GM18526 (cell line): ENCODE results near the gene PIP4K2A.

ENCODE experiments used
- POLR2A ChIP-seq: IDR thresholded peaks from 3 replicates; pipeline ENCODE4 v1.6.1; 2011; ENCODE audit not compliant: insufficient read length; ENCODE audit errors: extremely low read depth

Gene PIP4K2A

DNA sequence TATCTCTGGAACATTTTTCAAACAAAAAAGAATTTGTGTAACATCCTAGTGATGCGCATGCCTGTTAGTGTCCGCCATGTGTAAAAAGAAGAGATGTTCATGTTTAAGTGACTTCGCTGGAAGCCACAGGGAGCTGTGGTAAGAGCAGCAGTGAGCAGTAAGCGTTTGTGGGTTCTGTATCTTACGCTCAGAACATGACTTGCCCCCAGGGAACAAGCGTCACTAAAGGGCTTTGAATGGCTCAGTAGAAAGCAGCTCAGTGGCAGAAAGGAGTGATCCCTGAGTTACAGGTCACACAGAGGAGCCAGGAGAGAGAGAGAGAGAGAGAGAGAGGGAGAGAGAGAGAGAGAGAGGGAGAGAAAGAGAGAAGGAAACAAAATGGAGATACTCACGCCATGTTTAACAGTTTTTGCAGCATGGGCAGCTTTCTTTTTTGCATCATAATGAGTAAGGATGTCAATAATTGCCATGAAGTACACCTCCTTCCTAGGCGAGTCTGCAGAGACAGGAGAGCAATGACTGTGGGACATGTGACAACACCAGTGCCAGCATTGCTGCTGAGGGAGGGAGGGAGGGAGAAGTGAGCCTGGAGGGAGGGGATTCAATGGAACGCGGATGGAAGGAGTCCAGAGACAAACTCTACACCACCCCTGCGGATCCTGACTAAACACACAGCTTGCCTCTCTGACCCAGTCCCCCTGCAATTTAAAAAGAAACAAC lies 174.6 kb downstream of the PIP4K2A start:
- TF ChIP-seq POLR2A = no peak

DNA sequence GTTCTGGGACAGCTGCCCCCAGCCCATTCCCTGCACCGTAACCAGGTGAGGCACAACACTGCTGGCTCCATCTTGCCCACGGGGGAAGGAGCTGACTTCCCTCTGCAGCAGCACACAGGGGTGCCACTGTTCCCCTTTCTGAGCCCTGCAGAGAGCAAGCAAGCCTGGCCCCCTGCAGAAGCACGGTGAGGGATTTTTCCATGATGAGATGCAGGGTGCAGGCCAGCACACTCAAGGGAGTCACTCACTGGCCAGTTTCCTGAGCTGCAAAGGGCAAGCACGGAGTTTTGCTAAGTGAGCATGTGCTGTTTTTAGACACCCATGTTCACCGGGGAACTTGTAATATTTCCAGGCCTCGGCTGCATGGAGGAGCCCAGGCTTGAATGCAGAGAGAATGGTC lies 176.6 kb downstream of the PIP4K2A start:
- TF ChIP-seq POLR2A = no peak

- no peak for TF ChIP-seq POLR2A
Observed at GRCh38 chr10:22536620-22537019, 177.8 kb downstream of the PIP4K2A start.

- no peak for TF ChIP-seq POLR2A
Observed at GRCh38 chr10:22534849-22535604, 179.4 kb downstream of the PIP4K2A start.

- no peak for TF ChIP-seq POLR2A
Observed at GRCh38 chr10:22531441-22531840, 182.9 kb downstream of the PIP4K2A start.

- TF ChIP-seq POLR2A = no peak
Observed at GRCh38 chr10:22531008-22531407, 183.4 kb downstream of the PIP4K2A start.

- TF ChIP-seq POLR2A = no peak
Observed at GRCh38 chr10:22527520-22527919, 186.9 kb downstream of the PIP4K2A start.

- TF ChIP-seq POLR2A = no peak
Observed at GRCh38 chr10:22518167-22518724, 196.1 kb downstream of the PIP4K2A start.

GRCh38 chr10:22515009-22515408 lies 199.4 kb downstream of the PIP4K2A start:
- TF ChIP-seq POLR2A = no peak

GRCh38 chr10:22505911-22506685 lies 208.3 kb downstream of the PIP4K2A start:
- no peak for TF ChIP-seq POLR2A

DNA sequence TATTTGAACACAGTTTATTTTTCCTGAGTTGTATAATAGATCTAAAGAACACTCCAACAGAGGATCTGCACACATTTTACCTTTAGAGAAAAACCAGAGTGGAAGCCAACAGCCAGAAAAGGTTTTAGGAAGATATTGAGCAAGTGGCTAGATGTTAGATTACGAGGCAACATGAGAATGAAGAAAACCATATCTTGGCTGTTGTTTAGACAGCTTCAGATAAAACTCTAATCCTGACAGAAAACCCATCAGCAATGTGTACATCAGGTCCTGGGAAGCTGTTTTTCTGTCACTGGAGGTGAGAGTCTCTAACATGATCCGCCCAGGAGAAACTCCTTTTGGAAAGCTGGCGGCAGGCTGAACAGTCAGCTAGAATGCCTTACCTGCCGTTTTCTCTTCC lies 209.6 kb downstream of the PIP4K2A start:
- TF ChIP-seq POLR2A = no peak

DNA sequence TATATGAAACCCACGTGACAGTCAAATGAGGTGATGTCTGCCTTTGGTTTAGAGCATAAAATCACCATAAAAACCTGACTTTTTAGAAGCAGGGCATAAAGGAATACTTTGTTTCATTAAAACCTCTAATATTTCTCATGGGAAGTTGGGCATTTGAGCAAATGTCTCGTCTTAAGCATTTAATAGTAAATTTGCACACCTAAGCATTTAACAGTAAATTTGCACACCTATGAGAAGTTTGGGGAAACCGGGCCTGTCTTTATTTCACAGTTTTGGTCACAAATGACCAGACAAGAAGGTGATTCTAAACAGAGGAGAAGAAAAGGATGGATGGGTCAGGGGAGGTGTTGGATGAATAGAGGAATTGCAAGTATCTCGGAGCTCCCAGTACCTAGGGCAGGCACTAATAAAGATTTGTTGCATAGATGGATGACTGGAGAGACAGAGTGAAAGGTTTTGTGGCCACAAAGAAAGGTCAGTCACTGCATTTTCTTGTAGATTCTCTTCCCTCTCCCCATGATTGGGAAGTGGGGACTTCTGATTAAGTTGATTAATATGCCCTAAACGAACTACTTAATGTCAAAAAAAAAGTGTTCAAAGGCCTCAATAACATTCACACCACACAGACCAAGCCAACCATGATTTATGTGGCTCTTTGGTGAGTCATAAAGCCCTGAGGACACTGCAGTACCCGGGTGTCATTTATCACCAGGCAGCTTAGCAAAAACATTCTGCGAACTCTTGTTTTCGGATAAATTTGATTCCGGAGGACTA lies 210.9 kb downstream of the PIP4K2A start:
- no peak for TF ChIP-seq POLR2A

DNA sequence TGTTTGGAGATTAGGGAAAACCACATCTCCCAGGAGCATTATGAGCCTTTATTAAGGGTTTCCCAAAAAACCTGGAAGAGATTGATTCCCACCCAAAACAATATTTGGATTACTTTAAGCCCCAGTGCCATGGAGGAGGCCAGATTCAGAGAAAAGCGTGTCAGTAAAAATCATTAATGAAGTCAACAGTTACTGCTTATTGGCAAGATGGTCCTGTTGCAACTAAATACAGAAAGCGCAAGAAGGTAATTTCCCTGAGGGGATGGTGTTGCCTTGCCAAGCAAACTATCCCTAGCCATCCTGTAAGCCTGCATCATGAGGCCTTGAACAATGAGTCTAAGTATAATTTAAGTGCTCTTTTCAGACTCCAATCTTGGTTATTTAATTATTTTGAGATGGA lies 212.5 kb downstream of the PIP4K2A start:
- TF ChIP-seq POLR2A = no peak

DNA sequence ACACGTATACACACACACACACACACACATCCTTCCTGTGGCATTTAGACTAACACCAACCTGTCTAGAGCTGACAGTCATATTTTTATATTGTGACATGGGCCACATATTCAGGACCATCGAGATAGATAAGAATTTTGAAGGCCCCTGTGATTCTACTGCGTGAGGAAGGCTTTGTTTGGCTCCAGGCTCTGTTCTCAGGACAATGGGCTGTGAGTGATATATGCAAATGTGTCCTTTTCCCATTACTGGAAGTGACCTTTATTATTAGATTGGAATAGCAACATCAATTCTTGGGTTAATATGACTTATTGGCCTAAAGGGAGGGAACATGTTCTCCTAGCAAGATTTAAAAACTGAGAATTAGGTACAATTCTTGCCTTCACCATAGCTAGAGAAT lies 213.0 kb downstream of the PIP4K2A start:
- TF ChIP-seq POLR2A = no peak
